NCI-H2227 (cell line): ENCODE measurements around the gene NEDD9.

Source experiments
- DNase-seq: peaks from one replicate; lab custom pipeline; 2025; ENCODE audit not compliant: unreplicated experiment; lab: John Stamatoyannopoulos, UW

Gene NEDD9

DNA sequence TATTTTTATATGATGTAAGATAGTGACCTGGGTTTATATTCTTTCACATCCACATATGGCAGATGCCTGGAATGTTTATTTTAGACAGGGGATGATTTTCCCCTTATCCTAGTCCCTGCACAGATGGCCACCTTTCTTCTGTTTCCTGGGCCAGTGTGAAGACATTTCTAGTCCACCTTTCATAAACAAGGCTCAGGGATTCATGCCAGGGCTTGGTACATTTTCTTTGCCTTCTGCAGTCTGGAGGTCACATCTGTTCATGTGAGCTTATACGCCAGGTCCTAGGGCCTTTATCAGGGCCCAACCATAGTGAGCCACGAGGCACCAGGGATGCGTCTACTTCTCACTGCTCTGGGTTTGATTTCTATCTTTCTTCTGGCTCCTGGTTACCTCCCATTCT is 82.9 kb downstream of the NEDD9 start:
- DNase-seq = no peak

DNA sequence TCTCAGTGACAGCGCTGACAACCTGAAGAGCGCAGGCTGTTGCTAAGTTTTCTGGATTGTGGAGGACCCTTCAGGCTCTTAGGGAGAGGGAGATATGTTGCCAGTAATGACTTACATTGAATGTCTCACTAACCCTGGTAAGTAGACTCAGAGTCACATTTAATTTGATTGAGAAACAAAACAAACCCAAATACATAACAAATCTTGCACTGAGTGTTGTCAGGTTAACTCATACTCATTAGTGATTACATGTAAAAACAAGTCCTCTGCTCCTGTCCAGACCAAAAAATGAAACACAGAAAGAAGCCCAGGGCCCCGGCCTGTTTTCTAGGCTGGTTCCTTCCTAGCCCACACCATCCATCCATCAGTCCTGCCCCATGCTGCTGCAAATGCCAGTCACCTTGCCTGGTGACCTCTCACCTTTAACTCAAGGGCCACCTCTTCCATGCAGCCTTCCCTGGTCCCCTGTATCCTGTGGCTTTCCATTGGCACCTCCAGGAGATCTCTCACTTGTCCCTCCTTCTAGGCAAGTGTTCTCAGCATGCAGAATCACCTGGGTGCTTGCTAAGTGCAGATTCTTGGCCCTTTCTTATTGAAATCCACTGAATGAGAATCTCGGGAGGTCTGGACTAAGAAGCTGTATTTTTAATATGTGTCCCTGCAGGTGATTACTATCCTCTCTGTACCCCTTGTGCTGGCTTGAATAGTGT is 86.2 kb downstream of the NEDD9 start:
- DNase-seq = no peak

DNA sequence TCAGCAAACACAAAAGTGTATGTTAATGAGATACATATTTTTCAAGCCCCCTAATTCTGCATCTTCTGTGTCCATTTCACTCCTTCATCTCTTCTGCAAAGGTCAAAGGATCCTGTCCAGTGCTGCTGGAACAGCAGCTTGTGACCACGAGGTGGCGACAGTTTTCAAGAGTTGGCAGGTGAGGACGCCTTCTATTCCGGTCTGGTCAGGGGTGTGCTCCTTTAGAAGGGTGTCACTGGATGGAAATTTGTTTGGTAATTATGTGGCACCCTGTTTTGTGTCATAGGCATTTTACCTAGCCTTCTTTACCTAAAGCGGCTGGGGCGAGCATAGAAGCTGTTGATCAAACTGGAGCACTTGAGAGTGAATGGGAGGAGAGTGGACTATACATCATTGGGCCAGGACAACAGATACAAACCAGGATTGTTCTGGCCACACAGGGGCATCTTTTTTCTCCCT is 88.0 kb downstream of the NEDD9 start:
- DNase-seq = peak; percentile 77

DNA sequence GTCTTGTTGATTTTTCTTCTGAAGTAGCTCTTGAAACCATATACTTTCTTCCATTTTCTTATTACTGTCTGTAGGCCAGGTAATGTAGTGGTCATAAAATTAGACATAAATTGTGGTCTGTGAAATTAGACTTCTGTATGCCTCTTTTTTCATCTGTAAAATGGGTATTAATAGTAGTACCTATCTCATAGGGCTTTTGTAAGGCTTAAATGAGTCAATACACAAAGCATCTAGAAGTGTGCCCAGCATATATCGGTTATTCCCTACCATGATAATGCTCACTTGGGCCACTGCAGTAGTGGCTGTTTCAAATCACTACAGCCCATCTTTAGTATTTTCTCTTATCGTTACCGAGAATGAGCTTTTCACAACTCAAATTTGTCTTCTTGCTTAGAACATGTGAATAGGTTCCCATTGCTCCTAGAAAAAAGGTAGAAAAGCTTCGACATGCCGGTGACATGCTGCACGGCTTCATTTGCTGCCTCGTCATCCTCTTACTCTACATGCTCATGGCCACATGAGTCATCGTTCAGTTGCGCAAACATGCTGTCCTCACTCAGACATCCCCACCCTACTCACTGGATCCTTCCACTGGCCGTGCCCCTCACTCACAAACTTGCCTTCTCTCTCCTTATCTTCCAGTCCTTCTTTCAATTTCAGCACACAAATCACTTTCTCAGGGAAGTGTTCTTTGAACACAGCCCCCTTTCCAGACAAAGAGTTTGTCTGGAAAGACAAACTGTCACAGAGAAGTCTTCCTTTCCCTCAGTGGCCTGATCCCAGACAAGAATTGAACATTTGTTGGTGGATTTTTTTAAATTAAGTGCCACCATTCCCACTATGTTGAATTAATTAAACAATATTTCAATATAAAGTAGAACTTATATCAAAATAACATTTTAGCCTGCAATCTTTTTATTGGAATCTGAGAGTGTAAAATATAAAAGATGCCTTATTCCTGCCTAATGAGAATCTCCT is 88.8 kb downstream of the NEDD9 start:
- no peak for DNase-seq

DNA sequence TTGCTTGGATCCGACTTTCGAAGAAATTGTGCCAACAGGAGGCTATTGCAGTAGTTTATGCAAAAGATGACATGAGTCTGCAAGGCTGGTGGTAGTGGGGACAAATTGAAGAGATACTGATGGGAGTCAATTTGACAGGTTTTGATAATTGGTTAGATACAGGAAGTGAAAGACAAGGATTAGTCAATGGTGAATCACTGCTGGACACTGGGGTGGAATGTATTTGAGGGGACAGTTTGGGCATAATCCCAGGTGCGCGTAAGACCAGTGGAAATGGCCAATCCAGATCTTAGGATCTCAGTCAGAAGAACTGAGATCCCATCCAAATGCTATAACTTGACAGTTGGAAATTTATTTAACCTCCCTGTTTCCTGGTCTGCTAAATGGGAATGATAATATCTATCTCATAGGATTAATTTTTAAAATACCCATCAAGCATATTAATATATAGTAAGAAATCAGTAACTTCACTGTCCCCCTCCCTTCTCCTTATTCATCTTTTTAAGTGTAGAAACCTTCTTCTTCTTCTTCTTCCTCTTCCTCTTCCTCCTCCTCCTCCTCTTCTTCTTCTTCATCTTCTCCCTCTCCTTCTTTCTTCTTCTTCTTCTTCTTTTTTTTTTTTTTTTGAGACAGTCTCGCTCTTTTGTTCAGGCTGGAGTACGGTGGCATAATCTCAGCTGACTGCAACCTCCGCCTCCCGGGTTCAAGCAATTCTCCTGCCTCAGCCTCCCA is 90.0 kb downstream of the NEDD9 start:
- DNase-seq = no peak

DNA sequence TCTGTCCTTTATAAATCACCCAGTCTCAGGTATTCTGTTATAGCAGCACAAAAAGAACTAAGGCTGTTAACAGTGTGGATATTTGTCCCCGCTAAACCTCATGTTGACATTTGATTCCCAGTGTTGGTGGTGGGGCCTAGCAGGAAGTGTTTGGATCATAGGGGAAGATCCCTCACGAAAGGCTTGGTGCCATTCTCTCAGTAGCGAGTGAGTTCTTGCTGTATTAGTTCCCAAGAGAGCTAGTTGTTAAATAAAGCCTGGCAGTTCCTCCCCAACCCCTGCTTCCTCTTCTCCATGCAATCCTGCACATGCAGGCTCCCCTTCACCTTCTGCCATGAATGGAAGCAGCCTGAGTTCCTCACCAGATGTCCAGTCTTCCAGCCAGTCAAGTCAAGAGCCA is 91.2 kb downstream of the NEDD9 start:
- no peak for DNase-seq

DNA sequence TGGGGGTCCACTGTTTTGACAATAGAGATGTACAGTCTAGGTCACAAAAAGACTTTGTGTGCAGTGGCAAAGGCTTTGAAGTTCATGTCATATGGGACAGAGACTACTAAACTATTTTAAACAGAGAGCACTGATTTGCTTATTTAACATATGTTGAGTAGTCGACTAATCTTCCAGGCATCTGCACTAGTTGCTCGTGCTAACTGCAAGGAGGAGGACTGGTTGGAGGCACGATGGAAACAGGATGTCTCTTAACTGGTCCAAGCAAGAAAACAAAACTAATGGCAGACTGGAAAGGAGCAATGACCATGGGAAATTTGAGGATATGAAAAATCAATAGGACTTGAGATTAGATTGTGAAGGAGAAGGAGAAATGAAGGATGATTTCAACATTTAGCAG is 92.4 kb downstream of the NEDD9 start:
- DNase-seq = no peak

DNA sequence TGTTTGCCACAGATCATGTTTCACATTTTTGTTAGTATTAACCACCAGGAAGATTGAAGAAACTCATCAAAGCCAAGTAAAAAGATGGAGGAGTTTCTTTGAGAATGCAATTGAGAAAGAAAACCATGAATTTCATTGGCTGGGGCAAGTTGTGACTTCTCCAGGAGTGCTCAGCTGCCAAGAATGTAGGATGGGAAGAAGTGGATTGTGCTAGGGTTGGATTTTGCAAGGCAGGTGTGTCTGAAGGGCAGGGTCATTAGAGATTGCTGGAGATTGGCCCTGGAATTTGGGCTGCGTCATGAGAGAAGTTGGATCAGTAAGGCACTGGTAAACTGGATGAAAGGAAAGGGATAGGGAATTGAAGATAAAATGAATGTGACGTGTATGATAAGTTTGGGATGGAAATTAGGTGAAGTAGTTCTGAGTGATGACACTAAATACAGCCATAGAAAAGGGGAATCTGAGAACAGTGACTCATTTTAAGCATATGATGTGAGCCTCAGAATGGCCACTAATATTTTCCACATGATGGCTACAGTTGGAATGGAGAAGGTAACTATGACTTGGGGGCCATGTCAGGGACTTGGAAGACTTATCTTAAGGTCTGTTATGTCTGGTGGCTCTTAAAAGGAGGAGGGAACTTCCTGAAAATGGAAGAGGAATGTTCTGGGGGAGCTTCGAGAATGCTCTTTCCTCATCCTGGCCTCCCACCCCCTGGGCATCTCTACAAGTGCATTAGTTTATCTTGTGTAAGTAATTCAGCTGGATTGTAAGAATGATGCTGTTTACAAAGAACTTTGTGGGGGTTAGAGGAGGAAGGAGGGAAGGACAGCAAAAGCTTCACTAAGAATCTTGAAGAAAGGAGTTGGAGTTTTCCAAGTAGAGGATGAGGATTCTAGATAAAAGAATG is 93.2 kb downstream of the NEDD9 start:
- no peak for DNase-seq

DNA sequence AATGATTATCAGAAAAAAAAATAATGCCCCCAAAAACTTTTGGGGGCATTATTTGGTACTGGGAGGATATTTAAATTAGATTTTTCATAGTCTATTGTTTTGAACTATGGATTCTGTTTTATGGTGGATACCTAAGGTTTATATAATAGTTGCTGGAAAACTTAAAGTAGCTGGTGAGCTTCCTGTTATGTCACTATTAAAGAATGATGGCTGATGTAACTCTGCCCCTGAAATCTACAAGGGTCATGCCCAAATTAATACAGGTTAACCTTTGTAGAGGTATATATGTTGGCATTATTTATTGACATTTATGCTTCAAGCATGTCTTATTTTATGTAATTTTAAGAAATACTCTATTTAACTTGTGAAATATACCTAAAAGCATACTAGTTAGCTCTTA is 95.7 kb downstream of the NEDD9 start:
- DNase-seq = no peak
